SH-SY5Y (cell line): ENCODE results near the gene TCHH.

ENCODE experiments used
- GATA2 ChIP-seq: IDR thresholded peaks from 2 replicates; pipeline ENCODE4 v1.6.1; 2011; ENCODE audit warnings: mild to moderate bottlenecking, low read depth, low read length
- GATA3 ChIP-seq: IDR thresholded peaks from 2 replicates; pipeline ENCODE4 v1.6.1; 2011; ENCODE audit warnings: low read depth, mild to moderate bottlenecking, low read length, moderate library complexity

DNA sequence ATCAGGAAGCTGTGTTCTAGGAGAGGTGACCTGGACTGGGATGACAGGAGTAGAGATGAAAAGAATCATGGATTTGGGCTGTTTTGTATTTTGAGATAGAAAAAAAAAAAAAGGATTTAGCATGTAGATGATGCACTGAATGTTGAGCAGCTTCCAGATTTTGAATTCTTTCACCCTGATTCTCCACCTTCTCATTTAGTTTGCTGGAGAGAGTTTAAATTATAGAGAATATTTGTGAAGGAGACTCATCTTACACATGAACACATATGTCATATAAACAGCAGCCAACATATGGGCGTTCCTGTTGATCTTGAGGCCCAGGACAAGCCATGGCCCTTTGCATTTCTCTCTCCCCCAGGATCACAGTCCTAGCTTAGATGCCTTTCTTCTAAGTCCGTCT, 36.4 kb upstream of the TCHH start:
- no peak for TF ChIP-seq GATA3
- no peak for TF ChIP-seq GATA2
